Measurements from ENCODE around the gene PPA2.

GRCh38 chr4:105436414-105436813, 37.4 kb downstream of the PPA2 start:
- TF ChIP-seq CTCF (IDR thresholded peaks at IDR 0.05) (no peak), EP300 (IDR thresholded peaks at IDR 0.05) (no peak), POLR2AphosphoS5 (IDR thresholded peaks at IDR 0.05) (no peak), POLR2A (IDR thresholded peaks at IDR 0.05) (no peak)

All from suprapubic skin (tissue), 4 donors.